Measurements from ENCODE around the gene HOXB6.

Gene HOXB6

DNA sequence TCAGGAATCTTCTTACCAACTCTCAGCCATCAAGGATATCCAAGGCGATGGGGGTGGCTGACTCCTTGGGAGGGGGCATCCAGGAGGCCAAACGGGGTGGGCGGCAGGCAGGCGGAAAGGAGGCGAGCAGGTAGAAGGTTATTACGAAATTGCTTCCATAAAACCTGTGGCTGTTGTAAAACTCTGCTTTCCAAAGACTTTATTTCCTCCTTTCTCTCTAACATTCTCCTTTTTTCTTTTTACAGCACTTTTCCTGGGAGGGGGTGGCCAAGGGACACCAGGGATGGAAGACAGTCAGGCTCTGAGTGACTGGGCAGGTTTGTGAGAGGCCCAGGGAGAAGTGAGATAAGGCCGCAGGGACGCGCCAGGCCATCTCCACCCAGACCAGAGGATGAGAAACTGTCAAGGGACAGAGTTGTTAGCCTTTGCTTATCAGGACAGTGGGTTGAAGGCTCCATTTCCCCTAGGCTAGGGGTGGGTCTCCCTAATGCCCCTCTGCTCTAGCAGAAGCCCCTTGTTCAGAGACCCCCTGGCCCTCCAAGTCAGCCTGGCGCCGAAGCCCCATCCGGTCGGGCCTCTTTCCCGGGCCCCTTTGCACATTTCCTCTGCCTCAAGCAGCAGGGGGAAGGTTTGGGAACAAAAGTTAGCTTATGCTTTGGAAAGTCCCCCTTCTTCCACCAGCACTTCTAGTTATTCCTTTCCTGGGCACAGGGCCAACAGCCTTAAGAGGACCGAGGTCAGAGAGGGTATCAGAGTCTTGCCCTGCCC lies 26.3 kb upstream of the HOXB6 start:
- H3K9me3 ChIP-seq (ENCODE audit: control insufficient read depth, insufficient read depth, low read depth, low read length): no peaks in the 10 kb centered on the region
- POLR2A ChIA-PET: interaction anchor here (0.6 kb wide), 1 partner anchor 29 kb away, joined by 3 read pairs; no protein-coding TSS in a partner anchor

DNA sequence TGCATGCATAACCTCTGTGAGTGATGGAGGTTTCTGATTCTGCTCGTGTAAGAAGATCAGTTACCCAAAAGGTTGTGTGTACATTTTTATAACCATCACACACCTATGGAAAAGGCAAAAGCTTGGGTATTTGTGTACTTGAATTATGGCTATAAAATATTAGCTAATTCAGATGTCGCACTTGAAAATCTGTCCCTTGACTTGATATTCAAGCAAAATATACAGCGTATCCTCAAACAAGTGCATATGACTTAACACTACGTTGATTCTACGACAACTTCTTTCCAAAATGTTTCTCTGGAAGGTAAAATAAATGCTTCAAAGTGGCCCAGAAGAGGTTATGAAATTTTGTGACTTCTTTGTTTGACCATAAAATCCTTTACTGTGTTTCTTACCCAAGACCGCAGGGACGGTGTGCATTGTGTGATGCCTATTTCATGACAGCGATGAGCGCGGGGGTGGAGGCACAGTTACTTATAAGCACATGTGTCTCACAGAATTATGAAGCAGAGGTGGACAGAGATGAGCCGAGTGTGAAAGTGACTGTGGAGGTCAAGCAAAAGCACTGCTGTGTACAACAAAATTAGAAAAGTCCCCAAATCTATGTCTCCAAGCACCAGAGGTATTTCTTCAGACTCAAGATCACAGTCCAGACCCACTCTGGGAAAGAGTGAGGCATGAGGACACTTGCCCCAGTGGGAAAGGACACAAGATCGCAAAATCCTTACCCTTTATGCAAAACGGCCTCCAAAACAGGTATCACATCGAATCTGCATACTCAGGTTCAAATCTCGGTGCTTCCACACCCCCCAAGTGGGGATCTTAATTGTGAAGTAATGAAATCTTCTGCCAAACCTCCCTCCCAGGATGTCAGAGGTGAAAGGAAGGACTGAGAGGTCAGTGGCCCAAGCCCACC lies 25.5 kb upstream of the HOXB6 start:
- CTCF ChIA-PET: interaction anchor here (0.6 to 1.1 kb wide), 2 partner anchors 9 to 323 kb away, joined by 3 read pairs; no protein-coding TSS in a partner anchor
- Histone ChIP-seq H3K9me3 (ENCODE audit: control insufficient read depth, insufficient read depth, low read depth, low read length) (no peaks in the 10 kb centered on the region), H3K27ac (ENCODE audit: extremely low read depth, low read depth, low read length) (no peak overlapping the region), H3K4me3 (ENCODE audit: low read depth, low read length) (no peak overlapping the region), H3K36me3 (ENCODE audit: control insufficient read depth in 2 of 2, insufficient read depth in 1 of 2, low read length in 2 of 2) (peaks cover 0 to 38% of the 10 kb centered on the region in 2 experiments; a peak in 2 of 3 replicates), H3K4me1 (ENCODE audit: control insufficient read depth, insufficient read depth, low read length) (peaks cover 6% of the 10 kb centered on the region; the same call in 1 of the 2 replicates)
- no peak for TF ChIP-seq ZNF621 (tag by site-specific recombination; IDR thresholded peaks at IDR 0.05)
- no peak for TF ChIP-seq ZFP69B (tag by site-specific recombination; IDR thresholded peaks at IDR 0.05)
- TF ChIP-seq, protein P1, sequence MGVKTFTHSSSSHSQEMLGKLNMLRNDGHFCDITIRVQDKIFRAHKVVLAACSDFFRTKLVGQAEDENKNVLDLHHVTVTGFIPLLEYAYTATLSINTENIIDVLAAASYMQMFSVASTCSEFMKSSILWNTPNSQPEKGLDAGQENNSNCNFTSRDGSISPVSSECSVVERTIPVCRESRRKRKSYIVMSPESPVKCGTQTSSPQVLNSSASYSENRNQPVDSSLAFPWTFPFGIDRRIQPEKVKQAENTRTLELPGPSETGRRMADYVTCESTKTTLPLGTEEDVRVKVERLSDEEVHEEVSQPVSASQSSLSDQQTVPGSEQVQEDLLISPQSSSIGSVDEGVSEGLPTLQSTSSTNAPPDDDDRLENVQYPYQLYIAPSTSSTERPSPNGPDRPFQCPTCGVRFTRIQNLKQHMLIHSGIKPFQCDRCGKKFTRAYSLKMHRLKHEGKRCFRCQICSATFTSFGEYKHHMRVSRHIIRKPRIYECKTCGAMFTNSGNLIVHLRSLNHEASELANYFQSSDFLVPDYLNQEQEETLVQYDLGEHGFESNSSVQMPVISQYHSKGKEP (tag by site-specific recombination; IDR thresholded peaks at IDR 0.05): no peak
- TF ChIP-seq ZNF514 (tag by site-specific recombination; IDR thresholded peaks at IDR 0.05): no peak
- TF ChIP-seq REPIN1 (tag by site-specific recombination; IDR thresholded peaks at IDR 0.05; ENCODE audit: low read depth): no peak
- TF ChIP-seq ZFP3 (tag by site-specific recombination; IDR thresholded peaks at IDR 0.05; ENCODE audit: low read depth): no peak
- TF ChIP-seq, protein P2, sequence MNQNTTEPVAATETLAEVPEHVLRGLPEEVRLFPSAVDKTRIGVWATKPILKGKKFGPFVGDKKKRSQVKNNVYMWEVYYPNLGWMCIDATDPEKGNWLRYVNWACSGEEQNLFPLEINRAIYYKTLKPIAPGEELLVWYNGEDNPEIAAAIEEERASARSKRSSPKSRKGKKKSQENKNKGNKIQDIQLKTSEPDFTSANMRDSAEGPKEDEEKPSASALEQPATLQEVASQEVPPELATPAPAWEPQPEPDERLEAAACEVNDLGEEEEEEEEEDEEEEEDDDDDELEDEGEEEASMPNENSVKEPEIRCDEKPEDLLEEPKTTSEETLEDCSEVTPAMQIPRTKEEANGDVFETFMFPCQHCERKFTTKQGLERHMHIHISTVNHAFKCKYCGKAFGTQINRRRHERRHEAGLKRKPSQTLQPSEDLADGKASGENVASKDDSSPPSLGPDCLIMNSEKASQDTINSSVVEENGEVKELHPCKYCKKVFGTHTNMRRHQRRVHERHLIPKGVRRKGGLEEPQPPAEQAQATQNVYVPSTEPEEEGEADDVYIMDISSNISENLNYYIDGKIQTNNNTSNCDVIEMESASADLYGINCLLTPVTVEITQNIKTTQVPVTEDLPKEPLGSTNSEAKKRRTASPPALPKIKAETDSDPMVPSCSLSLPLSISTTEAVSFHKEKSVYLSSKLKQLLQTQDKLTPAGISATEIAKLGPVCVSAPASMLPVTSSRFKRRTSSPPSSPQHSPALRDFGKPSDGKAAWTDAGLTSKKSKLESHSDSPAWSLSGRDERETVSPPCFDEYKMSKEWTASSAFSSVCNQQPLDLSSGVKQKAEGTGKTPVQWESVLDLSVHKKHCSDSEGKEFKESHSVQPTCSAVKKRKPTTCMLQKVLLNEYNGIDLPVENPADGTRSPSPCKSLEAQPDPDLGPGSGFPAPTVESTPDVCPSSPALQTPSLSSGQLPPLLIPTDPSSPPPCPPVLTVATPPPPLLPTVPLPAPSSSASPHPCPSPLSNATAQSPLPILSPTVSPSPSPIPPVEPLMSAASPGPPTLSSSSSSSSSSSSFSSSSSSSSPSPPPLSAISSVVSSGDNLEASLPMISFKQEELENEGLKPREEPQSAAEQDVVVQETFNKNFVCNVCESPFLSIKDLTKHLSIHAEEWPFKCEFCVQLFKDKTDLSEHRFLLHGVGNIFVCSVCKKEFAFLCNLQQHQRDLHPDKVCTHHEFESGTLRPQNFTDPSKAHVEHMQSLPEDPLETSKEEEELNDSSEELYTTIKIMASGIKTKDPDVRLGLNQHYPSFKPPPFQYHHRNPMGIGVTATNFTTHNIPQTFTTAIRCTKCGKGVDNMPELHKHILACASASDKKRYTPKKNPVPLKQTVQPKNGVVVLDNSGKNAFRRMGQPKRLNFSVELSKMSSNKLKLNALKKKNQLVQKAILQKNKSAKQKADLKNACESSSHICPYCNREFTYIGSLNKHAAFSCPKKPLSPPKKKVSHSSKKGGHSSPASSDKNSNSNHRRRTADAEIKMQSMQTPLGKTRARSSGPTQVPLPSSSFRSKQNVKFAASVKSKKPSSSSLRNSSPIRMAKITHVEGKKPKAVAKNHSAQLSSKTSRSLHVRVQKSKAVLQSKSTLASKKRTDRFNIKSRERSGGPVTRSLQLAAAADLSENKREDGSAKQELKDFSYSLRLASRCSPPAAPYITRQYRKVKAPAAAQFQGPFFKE (tag by site-specific recombination; IDR thresholded peaks at IDR 0.05; ENCODE audit: borderline replicate concordance): no peak
- TF ChIP-seq, protein P3, sequence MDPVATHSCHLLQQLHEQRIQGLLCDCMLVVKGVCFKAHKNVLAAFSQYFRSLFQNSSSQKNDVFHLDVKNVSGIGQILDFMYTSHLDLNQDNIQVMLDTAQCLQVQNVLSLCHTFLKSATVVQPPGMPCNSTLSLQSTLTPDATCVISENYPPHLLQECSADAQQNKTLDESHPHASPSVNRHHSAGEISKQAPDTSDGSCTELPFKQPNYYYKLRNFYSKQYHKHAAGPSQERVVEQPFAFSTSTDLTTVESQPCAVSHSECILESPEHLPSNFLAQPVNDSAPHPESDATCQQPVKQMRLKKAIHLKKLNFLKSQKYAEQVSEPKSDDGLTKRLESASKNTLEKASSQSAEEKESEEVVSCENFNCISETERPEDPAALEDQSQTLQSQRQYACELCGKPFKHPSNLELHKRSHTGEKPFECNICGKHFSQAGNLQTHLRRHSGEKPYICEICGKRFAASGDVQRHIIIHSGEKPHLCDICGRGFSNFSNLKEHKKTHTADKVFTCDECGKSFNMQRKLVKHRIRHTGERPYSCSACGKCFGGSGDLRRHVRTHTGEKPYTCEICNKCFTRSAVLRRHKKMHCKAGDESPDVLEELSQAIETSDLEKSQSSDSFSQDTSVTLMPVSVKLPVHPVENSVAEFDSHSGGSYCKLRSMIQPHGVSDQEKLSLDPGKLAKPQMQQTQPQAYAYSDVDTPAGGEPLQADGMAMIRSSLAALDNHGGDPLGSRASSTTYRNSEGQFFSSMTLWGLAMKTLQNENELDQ (tag by site-specific recombination; IDR thresholded peaks at IDR 0.05; ENCODE audit: low read depth): no peak
- no peak for TF ChIP-seq ZNF211 (tag by site-specific recombination; IDR thresholded peaks at IDR 0.05; ENCODE audit: low read depth)
- no peak for TF ChIP-seq ZNF24 (tag by site-specific recombination; IDR thresholded peaks at IDR 0.05)
- TF ChIP-seq, protein P4, sequence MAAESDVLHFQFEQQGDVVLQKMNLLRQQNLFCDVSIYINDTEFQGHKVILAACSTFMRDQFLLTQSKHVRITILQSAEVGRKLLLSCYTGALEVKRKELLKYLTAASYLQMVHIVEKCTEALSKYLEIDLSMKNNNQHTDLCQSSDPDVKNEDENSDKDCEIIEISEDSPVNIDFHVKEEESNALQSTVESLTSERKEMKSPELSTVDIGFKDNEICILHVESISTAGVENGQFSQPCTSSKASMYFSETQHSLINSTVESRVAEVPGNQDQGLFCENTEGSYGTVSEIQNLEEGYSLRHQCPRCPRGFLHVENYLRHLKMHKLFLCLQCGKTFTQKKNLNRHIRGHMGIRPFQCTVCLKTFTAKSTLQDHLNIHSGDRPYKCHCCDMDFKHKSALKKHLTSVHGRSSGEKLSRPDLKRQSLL (tag by site-specific recombination; IDR thresholded peaks at IDR 0.05): no peak
- no peak for TF ChIP-seq BCL11B (tag by site-specific recombination; IDR thresholded peaks at IDR 0.05; ENCODE audit: low read depth)
- no peak for TF ChIP-seq ZNF292 (tag by site-specific recombination; IDR thresholded peaks at IDR 0.05; ENCODE audit: borderline replicate concordance, low read depth)
- no peak for TF ChIP-seq ZXDB (tag by site-specific recombination; IDR thresholded peaks at IDR 0.05)
- no peak for TF ChIP-seq ZNF146 (tag by site-specific recombination; IDR thresholded peaks at IDR 0.05)
- no peak for TF ChIP-seq ZNF660 (tag by site-specific recombination; IDR thresholded peaks at IDR 0.05)
- no peak for TF ChIP-seq ZBTB21 (tag by site-specific recombination; IDR thresholded peaks at IDR 0.05)
- POLR2A ChIA-PET: interaction anchor here (0.6 to 1.5 kb wide), 2 partner anchors 10 to 436 kb away, joined by 5 to 7 read pairs; no protein-coding TSS in a partner anchor

More for the DNA sequence above, 26.3 kb upstream of the HOXB6 start:
- peaks cover 8 to 47% of the 10 kb centered on the region in 2 experiments; a peak in 2 of 3 replicates for H3K36me3 ChIP-seq (ENCODE audit: control insufficient read depth in 2 of 2, insufficient read depth in 1 of 2, low read length in 2 of 2)
- CTCF ChIA-PET: interaction anchor here (1.9 kb wide), 1 partner anchor 323 kb away, joined by 5 read pairs; no protein-coding TSS in a partner anchor
- H3K4me1 ChIP-seq (ENCODE audit: control insufficient read depth, insufficient read depth, low read length): peaks cover 6% of the 10 kb centered on the region; the same call in 1 of the 2 replicates
- no peak overlapping the region for H3K27ac ChIP-seq (ENCODE audit: extremely low read depth, low read depth, low read length)
- TF ChIP-seq PRDM1 (tag by site-specific recombination; IDR thresholded peaks at IDR 0.05) (peak; percentile 63), ZNF223 (tag by site-specific recombination; IDR thresholded peaks at IDR 0.05) (no peak), ZFHX2 (tag by site-specific recombination; conservative IDR thresholded peaks at IDR 0.05) (peak; percentile 31; the same call in 1 of the 2 replicates), EGR2 (tag by site-specific recombination; IDR thresholded peaks at IDR 0.05; ENCODE audit: low read depth) (0 out of 2 replicates have a peak, but pooled peaks have one; percentile 11)
- H3K4me3 ChIP-seq (ENCODE audit: low read depth, low read length): no peak overlapping the region
